Fibroblast of pulmonary artery (primary cell): Measurements from ENCODE around the gene SPATS2.
A peak's percentile ranks its signal among the peaks of the same experiment; 100 is the strongest.
"Not testable (repeated sequence)": the region's sequence is repeated elsewhere in the genome, so short reads cannot be mapped to it uniquely, and the experiment has no call there.

ENCODE experiments used
- DNase-seq: peaks from one replicate; pipeline ENCODE4 v3.0.0-alpha.2; 2010; ENCODE audit warnings: low read depth
- H3K4me3 ChIP-seq: replicated peaks from 2 replicates; pipeline ENCODE4 v1.5.1; 2011; ENCODE audit warnings: low read depth, mild to moderate bottlenecking, control low read depth, low read length, moderate library complexity
- CTCF ChIP-seq: IDR thresholded peaks from 2 replicates; pipeline ENCODE4 v1.5.1; 2011; ENCODE audit warnings: mild to moderate bottlenecking, control low read depth, low read length, inconsistent platforms; ENCODE audit errors: missing control alignments

SPATS2 gene

GRCh38 chr12:49507139-49507538, 139.9 kb downstream of the SPATS2 start:
- DNase-seq, result peak; percentile 94
- TF ChIP-seq CTCF, result no peak
- H3K4me3 ChIP-seq, result no peak overlapping the region

- not testable (repeated sequence) for DNase-seq, H3K4me3 ChIP-seq
These were observed 142.4 kb downstream of the SPATS2 start for GRCh38 chr12:49509681-49510080.

- no peak overlapping the region for H3K4me3 ChIP-seq
- TF ChIP-seq CTCF, result no peak
- no peak for DNase-seq
These were observed 144.1 kb downstream of the SPATS2 start for GRCh38 chr12:49511410-49511809.

- DNase-seq, result no peak
- H3K4me3 ChIP-seq, result no peak overlapping the region
- no peak for TF ChIP-seq CTCF
These were observed 145.3 kb downstream of the SPATS2 start for GRCh38 chr12:49512546-49512945.

GRCh38 chr12:49515266-49515665, 148.0 kb downstream of the SPATS2 start:
- TF ChIP-seq CTCF, result no peak
- DNase-seq, result peak; percentile 81
- H3K4me3 ChIP-seq, result no peak overlapping the region

- DNase-seq, result peak; percentile 55
- TF ChIP-seq CTCF, result no peak
- no peak overlapping the region for H3K4me3 ChIP-seq
These were observed 151.8 kb downstream of the SPATS2 start for GRCh38 chr12:49518914-49519573.

GRCh38 chr12:49519574-49519936, 152.3 kb downstream of the SPATS2 start:
- H3K4me3 ChIP-seq, result no peak overlapping the region
- DNase-seq, result no peak
- TF ChIP-seq CTCF, result no peak
